SJCRH30 (cell line): ENCODE measurements around the gene APOC1. TPM values are rescaled to one million over a fixed set of nuclear protein-coding genes. Genes with fewer than 3 reads are reported as not detected.

Experiments
- total RNA-seq: library from RNA; depleted of rRNA; stranded (reverse); fragments of >200 nt; shearing (Covaris generic); gene quantifications from 2 replicates; pipeline ENCODE4 v1.2.3, GENCODE V29; 2014; rRNA removed

The APOC1 gene
- total RNA-seq, 1 experiment from 2014 or later: 18.3 TPM

Other genes starting within 250 kb of the APOC1 start
- gene CEACAM19, start 243.1 kb upstream of the APOC1 start, total RNA-seq: 2.4 and 2.5 TPM in 2 replicates
- 0.18 and 0.73 TPM in 2 replicates for gene CEACAM16, start 215.5 kb upstream of the APOC1 start, total RNA-seq
- gene BCL3, start 165.9 kb upstream of the APOC1 start, total RNA-seq: 7.3 and 10.0 TPM in 2 replicates
- not detected in 2 replicates for gene CBLC, start 136.7 kb upstream of the APOC1 start, total RNA-seq
- 15.5 and 15.9 TPM in 2 replicates for gene BCAM, start 105.5 kb upstream of the APOC1 start, total RNA-seq
- gene NECTIN2, start 68.3 kb upstream of the APOC1 start, total RNA-seq: 46.0 and 50.2 TPM in 2 replicates
- gene TOMM40, start 23.4 kb upstream of the APOC1 start, total RNA-seq: 104 and 110 TPM in 2 replicates
- gene APOE, start 8.8 kb upstream of the APOC1 start, total RNA-seq: 4.5 and 6.5 TPM in 2 replicates
- gene APOC4, start 27.6 kb downstream of the APOC1 start, total RNA-seq: 0.20 TPM in 1 of 2 replicates, not detected in the other
- gene APOC2, start 31.4 kb downstream of the APOC1 start, total RNA-seq: not detected in 2 replicates
- gene CLPTM1, start 40.8 kb downstream of the APOC1 start, total RNA-seq: 36.0 and 37.9 TPM in 2 replicates
- 2.8 and 4.0 TPM in 2 replicates for gene RELB, start 86.9 kb downstream of the APOC1 start, total RNA-seq
- 26.4 and 39.8 TPM in 2 replicates for gene CLASRP, start 124.4 kb downstream of the APOC1 start, total RNA-seq
- gene ZNF296, start 161.9 kb downstream of the APOC1 start, total RNA-seq: not detected in 2 replicates
- 37.3 and 37.9 TPM in 2 replicates for gene GEMIN7, start 164.7 kb downstream of the APOC1 start, total RNA-seq
- gene PPP1R37, start 178.6 kb downstream of the APOC1 start, total RNA-seq: 19.4 and 20.0 TPM in 2 replicates
- gene NKPD1, start 246.4 kb downstream of the APOC1 start, total RNA-seq: not detected in 2 replicates